ENCODE results near the gene FAM78A. TPM values are rescaled to one million over a fixed set of nuclear protein-coding genes. Genes with fewer than 3 reads are reported as not detected.

FAM78A gene
- total RNA-seq, 2 experiments from 2014 or later: 76.8 to 80.0 TPM

DNA sequence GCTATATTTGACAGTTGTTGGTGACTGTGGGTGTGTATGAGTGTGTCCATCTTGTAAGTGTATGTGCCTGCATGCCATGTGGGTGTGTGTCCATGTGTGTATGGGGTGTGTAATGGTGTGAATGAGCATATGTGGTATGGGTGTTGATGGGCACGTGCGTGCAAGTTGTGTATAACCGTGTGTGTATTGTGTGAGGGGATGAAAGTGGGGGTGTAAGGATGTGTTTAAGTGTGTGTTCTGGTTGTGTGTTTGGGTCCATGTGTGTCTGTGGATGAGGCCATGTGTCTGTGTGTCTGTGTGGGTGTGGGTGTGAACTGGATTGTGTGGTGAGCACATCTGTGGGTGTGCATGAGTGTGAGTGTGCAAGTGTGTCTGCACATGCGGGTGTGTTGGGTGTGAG, 5.9 kb upstream of the FAM78A start:
- Mint-ChIP-seq H3K4me3 (no peak overlapping the region), H3K4me1 (peaks cover 23% of the 10 kb centered on the region), H3K27me3 (peaks cover 25% of the 10 kb centered on the region), H3K9me3 (ENCODE audit: low read depth) (no peaks in the 10 kb centered on the region), H3K36me3 (no peaks in the 10 kb centered on the region), H3K27ac (no peak overlapping the region)
- DNase-seq: no peak
- ATAC-seq: no peak
- CTCF ChIA-PET: interaction anchor here (2.4 kb wide), 1 partner anchor 54 kb away, joined by 10 read pairs; no protein-coding TSS in a partner anchor

GRCh38 chr9:131281119-131281965, 5.0 kb upstream of the FAM78A start:
- DNase-seq: no peak
- CTCF ChIA-PET: interaction anchor here (0.6 to 2.4 kb wide), 3 partner anchors 33 to 102 kb away, joined by 3 to 10 read pairs (median 4); no protein-coding TSS in a partner anchor
- H3K9me3 Mint-ChIP-seq (ENCODE audit: low read depth): no peaks in the 10 kb centered on the region
- ATAC-seq: no peak
- H3K27me3 Mint-ChIP-seq: peaks cover 25% of the 10 kb centered on the region
- peaks cover 23% of the 10 kb centered on the region for H3K4me1 Mint-ChIP-seq
- H3K27ac Mint-ChIP-seq: no peak overlapping the region
- H3K36me3 Mint-ChIP-seq: peaks cover 1% of the 10 kb centered on the region
- H3K4me3 Mint-ChIP-seq: no peak overlapping the region

DNA sequence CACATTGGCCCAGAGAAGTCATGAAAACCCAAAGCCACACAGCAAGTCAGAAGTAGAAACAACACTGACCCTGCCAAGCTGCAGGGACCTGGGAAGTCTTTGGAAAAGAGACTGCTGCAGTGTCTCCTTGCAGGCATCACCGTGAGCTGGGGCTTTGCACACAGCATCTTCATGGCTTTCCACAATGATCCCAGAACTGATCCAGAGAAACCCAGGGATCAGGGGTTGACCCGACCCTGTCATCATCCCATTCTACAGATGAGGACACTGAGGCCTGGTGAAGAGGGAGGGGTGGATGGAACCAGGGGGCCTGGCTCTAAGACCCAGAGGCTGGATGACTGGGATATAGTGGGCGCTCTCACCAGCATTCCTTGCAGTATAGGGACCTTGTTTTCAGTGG, 4.3 kb upstream of the FAM78A start:
- no peak overlapping the region for H3K4me3 Mint-ChIP-seq
- H3K36me3 Mint-ChIP-seq: peaks cover 8% of the 10 kb centered on the region
- CTCF ChIA-PET: interaction anchor here (0.6 to 2.4 kb wide), 4 partner anchors 28 to 101 kb away, joined by 3 to 10 read pairs (median 4); no protein-coding TSS in a partner anchor
- H3K9me3 Mint-ChIP-seq (ENCODE audit: low read depth): no peaks in the 10 kb centered on the region
- DNase-seq: no peak
- ATAC-seq: no peak
- peaks cover 23% of the 10 kb centered on the region for H3K4me1 Mint-ChIP-seq
- no peak overlapping the region for H3K27ac Mint-ChIP-seq
- H3K27me3 Mint-ChIP-seq: peaks cover 25% of the 10 kb centered on the region

DNA sequence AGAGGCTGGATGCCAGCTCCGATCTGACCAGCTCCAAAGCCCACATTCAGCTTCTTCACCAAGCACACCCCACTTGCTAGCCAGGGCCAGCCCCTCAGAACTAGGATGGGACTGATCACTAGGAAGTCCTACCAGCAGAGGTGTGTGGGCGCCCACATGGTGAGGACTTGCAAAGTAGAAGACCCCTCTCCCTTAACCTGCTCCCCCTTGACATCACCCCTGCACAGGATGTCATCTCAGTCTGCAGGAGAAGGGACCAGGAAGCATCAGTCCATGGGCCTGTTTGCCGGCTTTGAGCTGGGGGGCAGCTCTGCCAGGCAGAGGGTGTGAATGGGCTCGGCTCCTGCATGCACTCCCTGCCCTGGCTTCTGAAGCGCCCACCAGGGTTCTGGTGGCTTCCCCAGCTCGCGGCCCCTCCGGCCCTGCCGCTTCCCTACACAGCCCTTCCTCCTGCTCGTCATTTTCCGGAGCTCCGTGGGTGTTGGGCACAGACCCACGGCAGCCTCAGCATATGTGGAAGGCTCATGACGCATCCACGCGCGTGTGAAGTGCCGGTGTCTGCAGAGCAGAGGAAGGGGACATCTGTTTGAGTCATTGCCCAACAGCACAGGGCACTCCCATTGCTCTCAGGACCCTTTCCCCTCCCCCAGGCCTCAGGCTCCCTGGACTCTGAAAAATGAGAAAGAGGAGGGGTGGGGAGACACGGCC, 3.7 kb upstream of the FAM78A start:
- H3K27ac Mint-ChIP-seq: no peak overlapping the region
- no peak for DNase-seq
- peaks cover 25% of the 10 kb centered on the region for H3K27me3 Mint-ChIP-seq
- no peaks in the 10 kb centered on the region for H3K9me3 Mint-ChIP-seq (ENCODE audit: low read depth)
- H3K4me1 Mint-ChIP-seq: peaks cover 23% of the 10 kb centered on the region
- ATAC-seq: no peak
- H3K36me3 Mint-ChIP-seq: peaks cover 14% of the 10 kb centered on the region
- CTCF ChIA-PET: interaction anchor here (1.0 to 2.4 kb wide), 4 partner anchors 28 to 101 kb away, joined by 4 to 10 read pairs (median 6); no protein-coding TSS in a partner anchor
- H3K4me3 Mint-ChIP-seq: no peak overlapping the region

DNA sequence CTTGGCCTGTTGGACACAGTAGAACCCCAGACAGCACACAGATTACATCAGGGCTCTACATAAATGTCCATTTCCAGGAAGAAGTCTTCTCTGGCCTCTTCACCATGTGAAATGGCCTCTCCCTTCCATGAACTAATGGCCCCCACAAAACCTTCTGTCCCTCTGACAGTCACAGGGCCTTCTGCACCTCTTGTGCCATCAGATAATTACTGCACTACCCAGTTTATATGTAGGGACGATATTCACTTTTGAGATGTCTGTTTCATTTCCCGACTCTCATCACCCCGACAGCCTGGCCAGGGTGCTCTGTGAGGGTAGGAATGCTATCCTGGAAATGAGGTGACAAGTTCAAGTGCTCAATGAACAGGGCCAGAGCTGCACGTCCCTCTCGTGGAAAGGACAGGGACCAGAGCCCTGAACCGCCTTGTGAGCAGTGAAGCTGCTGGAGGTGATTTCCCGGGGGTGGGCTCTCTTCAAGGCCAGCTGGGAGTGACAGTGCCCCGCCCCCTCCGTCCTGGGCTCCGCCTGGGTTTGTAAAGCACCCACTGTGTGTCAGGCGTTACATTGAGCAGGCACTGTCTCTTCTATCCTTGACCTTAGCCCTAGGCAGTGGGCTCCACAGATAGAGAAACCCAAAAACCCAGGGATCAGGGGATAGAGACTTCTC, 3.0 kb upstream of the FAM78A start:
- ATAC-seq: no peak
- Mint-ChIP-seq H3K9me3 (ENCODE audit: low read depth) (no peaks in the 10 kb centered on the region), H3K27ac (peak overlapping the region; percentile 97), H3K27me3 (peaks cover 25% of the 10 kb centered on the region), H3K36me3 (peaks cover 21% of the 10 kb centered on the region), H3K4me1 (peaks cover 23% of the 10 kb centered on the region), H3K4me3 (peak overlapping the region; percentile 78)
- CTCF ChIA-PET: interaction anchor here (0.7 to 2.4 kb wide), 9 partner anchors 11 to 99 kb away, joined by 3 to 12 read pairs (median 5); no protein-coding TSS in a partner anchor
- no peak for DNase-seq

GRCh38 chr9:131278702-131279111, 2.4 kb upstream of the FAM78A start:
- Mint-ChIP-seq H3K4me3 (peak overlapping the region; percentile 78), H3K27ac (peak overlapping the region; percentile 97), H3K36me3 (peaks cover 28% of the 10 kb centered on the region), H3K9me3 (ENCODE audit: low read depth) (no peaks in the 10 kb centered on the region), H3K4me1 (peaks cover 23% of the 10 kb centered on the region), H3K27me3 (peaks cover 20% of the 10 kb centered on the region)
- CTCF ChIA-PET: interaction anchor here (0.7 to 2.3 kb wide), 10 partner anchors 10 to 98 kb away, joined by 3 to 12 read pairs (median 4); no protein-coding TSS in a partner anchor
- ATAC-seq: peak; percentile 32
- peak; percentile 73 for DNase-seq

GRCh38 chr9:131277910-131278701, 1.8 kb upstream of the FAM78A start:
- DNase-seq (peak; percentile 88), ATAC-seq (peak; percentile 56)
- H3K4me1 Mint-ChIP-seq: peaks cover 23% of the 10 kb centered on the region
- H3K27me3 Mint-ChIP-seq: peaks cover 14% of the 10 kb centered on the region
- H3K36me3 Mint-ChIP-seq: peaks cover 34% of the 10 kb centered on the region
- peak overlapping the region; percentile 97 for H3K27ac Mint-ChIP-seq
- peak overlapping the region; percentile 78 for H3K4me3 Mint-ChIP-seq
- CTCF ChIA-PET: interaction anchor here (0.7 to 2.3 kb wide), 9 partner anchors 9 to 98 kb away, joined by 3 to 12 read pairs (median 4); no protein-coding TSS in a partner anchor
- H3K9me3 Mint-ChIP-seq (ENCODE audit: low read depth): no peaks in the 10 kb centered on the region

GRCh38 chr9:131277287-131277909, 1.1 kb upstream of the FAM78A start:
- peaks cover 25% of the 10 kb centered on the region for H3K4me1 Mint-ChIP-seq
- H3K4me3 Mint-ChIP-seq: peak overlapping the region; percentile 58
- peaks cover 14% of the 10 kb centered on the region for H3K27me3 Mint-ChIP-seq
- H3K36me3 Mint-ChIP-seq: peaks cover 37% of the 10 kb centered on the region
- no peaks in the 10 kb centered on the region for H3K9me3 Mint-ChIP-seq (ENCODE audit: low read depth)
- CTCF ChIA-PET: interaction anchor here (1.3 to 11.9 kb wide), 6 partner anchors 11 to 98 kb away, joined by 3 to 177 read pairs (median 6); no protein-coding TSS in a partner anchor
- no peak overlapping the region for H3K27ac Mint-ChIP-seq
- no peak for DNase-seq
- peak; percentile 3 for ATAC-seq

DNA sequence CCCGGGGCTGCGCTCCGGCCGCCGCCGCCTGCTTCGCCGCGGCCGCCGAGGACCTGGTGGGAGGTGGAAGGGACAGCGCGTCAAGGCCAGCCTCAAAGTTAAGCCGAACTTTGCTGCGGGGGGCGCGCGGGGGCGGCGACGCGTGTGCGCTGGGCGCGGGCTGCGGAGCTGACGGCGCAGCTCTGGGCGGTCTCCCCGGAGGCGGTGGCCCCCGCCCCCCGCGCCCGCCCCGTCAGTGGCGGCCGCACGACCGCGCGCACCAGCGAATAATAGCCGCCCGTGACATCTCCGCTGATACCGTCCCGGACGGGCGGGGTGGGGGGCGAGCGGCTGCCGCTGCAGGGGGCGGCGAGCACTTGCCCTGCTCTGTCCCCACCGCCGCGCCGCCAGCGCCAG, 579 bp upstream of the FAM78A start:
- peaks cover 25% of the 10 kb centered on the region for H3K4me1 Mint-ChIP-seq
- H3K9me3 Mint-ChIP-seq (ENCODE audit: low read depth): no peaks in the 10 kb centered on the region
- peak overlapping the region; percentile 66 for H3K27ac Mint-ChIP-seq
- peaks cover 9% of the 10 kb centered on the region for H3K27me3 Mint-ChIP-seq
- H3K36me3 Mint-ChIP-seq: peaks cover 41% of the 10 kb centered on the region
- ATAC-seq (peak; percentile 24), DNase-seq (peak; percentile 64)
- H3K4me3 Mint-ChIP-seq: peak overlapping the region; percentile 58
- CTCF ChIA-PET: interaction anchor here (1.3 to 11.9 kb wide), 4 partner anchors 11 to 98 kb away, joined by 3 to 177 read pairs (median 4); no protein-coding TSS in a partner anchor

DNA sequence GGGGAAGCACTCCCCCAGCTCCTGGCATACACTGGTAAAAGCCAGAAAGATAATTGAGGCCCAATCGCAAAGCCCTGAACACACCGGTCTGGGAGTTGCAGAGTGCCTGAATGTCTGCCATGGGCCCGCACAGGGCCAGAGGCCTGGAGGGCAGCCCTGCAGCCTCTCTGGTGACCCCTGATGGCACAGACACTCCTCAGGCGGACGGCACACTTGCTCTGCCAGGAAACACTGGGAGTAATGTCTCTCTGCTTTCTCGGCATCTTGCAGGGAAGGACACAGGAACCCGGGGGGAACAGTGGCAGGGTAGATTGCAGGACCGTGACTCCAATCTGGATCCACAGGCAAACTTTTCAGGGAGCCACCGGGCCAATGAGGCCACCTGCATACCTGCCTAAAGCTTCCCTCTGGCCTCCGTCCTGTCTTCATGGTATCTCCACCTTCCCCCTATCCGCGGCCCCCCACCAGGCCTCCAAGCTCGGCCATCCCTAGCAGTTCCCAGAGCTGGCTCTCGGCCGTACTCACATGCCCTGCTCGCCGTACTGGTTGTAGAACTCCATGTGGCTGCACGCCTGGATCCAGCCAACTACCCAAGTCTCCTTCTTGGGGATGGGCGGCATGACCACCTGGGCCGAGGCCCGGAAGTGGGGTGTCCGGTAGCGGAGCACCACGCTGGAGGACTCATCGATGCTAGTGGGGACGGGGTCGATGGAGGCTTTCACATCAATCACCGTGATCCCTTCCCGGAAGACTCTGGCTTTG, 797 bp downstream of the FAM78A start:
- Mint-ChIP-seq H3K27me3 (no peaks in the 10 kb centered on the region), H3K4me1 (peaks cover 36% of the 10 kb centered on the region), H3K27ac (peak overlapping the region; percentile 99), H3K36me3 (peaks cover 48% of the 10 kb centered on the region), H3K4me3 (peak overlapping the region; percentile 99), H3K9me3 (ENCODE audit: low read depth) (no peaks in the 10 kb centered on the region)
- DNase-seq (peak; percentile 62), ATAC-seq (no peak)
- CTCF ChIA-PET: interaction anchor here (1.0 to 11.9 kb wide), 7 partner anchors 10 to 97 kb away, joined by 3 to 177 read pairs (median 4); no protein-coding TSS in a partner anchor

DNA sequence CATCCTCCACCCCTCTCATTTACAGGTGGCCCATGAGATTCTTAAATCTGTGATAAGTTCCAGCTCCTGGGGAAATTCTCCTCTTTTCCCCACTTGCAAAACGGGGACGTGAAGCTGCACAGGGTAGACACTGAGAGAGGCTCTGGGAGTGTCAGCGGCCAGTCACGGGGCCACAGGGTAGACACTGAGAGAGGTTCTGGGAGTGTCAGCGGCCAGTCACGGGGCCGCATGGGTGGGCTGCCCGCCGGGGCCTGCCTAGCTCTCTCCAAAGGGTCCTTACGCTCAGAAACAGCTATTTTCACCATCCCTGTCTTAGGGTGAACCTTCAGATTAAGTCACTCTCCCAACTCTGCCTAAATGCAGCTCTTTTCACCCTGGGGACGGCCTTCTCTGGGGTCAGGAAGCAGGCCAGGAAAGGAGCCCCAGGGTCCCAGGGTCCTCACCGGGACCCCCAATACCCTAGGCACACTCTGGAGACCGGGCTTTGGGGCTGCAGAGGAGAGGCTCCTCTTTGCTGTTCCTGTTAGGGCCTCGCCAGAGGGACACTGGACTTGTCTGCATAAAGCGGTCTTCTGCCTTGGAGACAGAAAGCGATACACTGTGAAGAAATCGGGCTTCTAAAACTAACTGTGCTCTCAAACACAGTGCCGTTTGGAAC, 1.5 kb downstream of the FAM78A start:
- Mint-ChIP-seq H3K27me3 (no peaks in the 10 kb centered on the region), H3K27ac (peak overlapping the region; percentile 99), H3K9me3 (ENCODE audit: low read depth) (no peaks in the 10 kb centered on the region), H3K4me1 (peaks cover 40% of the 10 kb centered on the region), H3K4me3 (peak overlapping the region; percentile 99), H3K36me3 (peaks cover 51% of the 10 kb centered on the region)
- DNase-seq (peak; percentile 69), ATAC-seq (no peak)
- CTCF ChIA-PET: interaction anchor here (1.0 to 11.9 kb wide), 5 partner anchors 9 to 96 kb away, joined by 3 to 177 read pairs (median 6); no protein-coding TSS in a partner anchor

Measured in activated CD8-positive, alpha-beta memory T cell treated with anti-CD3 and anti-CD28 coated beads, Interleukin-2, amount 10 ng/mL, durations not matched to agents 7 days and 5 days (primary cell).